Activated CD8-positive, alpha-beta T cell treated with anti-CD3 and anti-CD28 coated beads for 36 hours (primary cell): ENCODE measurements around the gene TNFRSF13B. TPM values are rescaled to one million over a fixed set of nuclear protein-coding genes. Genes with fewer than 3 reads are reported as not detected.

ENCODE experiments used
- ATAC-seq: fragments of 200-7000 bp; cut with Tn5 transposase; one replicate; pipeline ENCODE4 v1.10.0; 2021; ENCODE audit warnings: mild to moderate bottlenecking, moderate library complexity
- CTCF ChIA-PET: fragments of 350-600 bp; sonication (Branson Sonifier 250); formaldehyde crosslinking; loops from one replicate; lab custom pipeline; 2021; ENCODE audit warnings: antibody characterized with exemption; lab: Charles Lee
- POLR2A ChIA-PET: fragments of 350-600 bp; sonication (Branson Sonifier 250); formaldehyde crosslinking; loops from one replicate; lab custom pipeline; 2021; ENCODE audit warnings: antibody characterized with exemption; lab: Charles Lee
- DNase-seq: peaks from one replicate; pipeline ENCODE4 v3.0.0-alpha.2; 2020
- H3K27ac Mint-ChIP-seq: one replicate; pipeline ENCODE4 v1.8.0; 2021; ENCODE audit warnings: mild to moderate bottlenecking, mixed read lengths
- H3K27me3 Mint-ChIP-seq: one replicate; pipeline ENCODE4 v1.8.0; 2021; ENCODE audit warnings: mixed read lengths
- H3K36me3 Mint-ChIP-seq: one replicate; pipeline ENCODE4 v1.8.0; 2021; ENCODE audit warnings: low read depth, mixed read lengths
- H3K4me1 Mint-ChIP-seq: one replicate; pipeline ENCODE4 v1.8.0; 2021; ENCODE audit warnings: low read depth, mixed read lengths
- H3K4me3 Mint-ChIP-seq: one replicate; pipeline ENCODE4 v1.8.0; 2021; ENCODE audit warnings: mild to moderate bottlenecking, moderate library complexity, mixed read lengths
- H3K9me3 Mint-ChIP-seq: one replicate; pipeline ENCODE4 v1.8.0; 2021; ENCODE audit warnings: mixed read lengths
- CTCF ChIP-seq: fragments of 200-600 bp; IDR thresholded peaks from one replicate; pipeline ENCODE4 v1.8.0; 2022; ENCODE audit warnings: antibody characterized with exemption, mild to moderate bottlenecking
- intact Hi-C: fragments of 100-400 bp; cut with micrococcal nuclease; formaldehyde crosslinking; loops from one replicate; pipeline ENCODE4 v1.10.0; 2022
- total RNA-seq, 2 experiments: library from RNA; stranded (reverse); gene quantifications; one replicate each; pipeline ENCODE4 v1.2.3, GENCODE V29; 2021

The TNFRSF13B gene
- total RNA-seq, 2 experiments from 2014 or later, result not detected

GRCh38 chr17:16929757-16930520, 42.0 kb downstream of the TNFRSF13B start:
- DNase-seq (no peak), ATAC-seq (no peak)
- intact Hi-C loops, result loop anchor here (10.0 kb wide), 1 partner anchor 55 kb away; no protein-coding TSS in a partner anchor
- H3K4me1 Mint-ChIP-seq, result no peaks in the 10 kb centered on the region
- H3K9me3 Mint-ChIP-seq, result no peaks in the 10 kb centered on the region
- no peak overlapping the region for H3K27ac Mint-ChIP-seq
- no peaks in the 10 kb centered on the region for H3K27me3 Mint-ChIP-seq
- TF ChIP-seq CTCF, result no peak
- no peak overlapping the region for H3K4me3 Mint-ChIP-seq
- no peaks in the 10 kb centered on the region for H3K36me3 Mint-ChIP-seq
- ChIA-PET POLR2A (no interaction called here), CTCF (no interaction called here)

GRCh38 chr17:16929035-16929680, 42.8 kb downstream of the TNFRSF13B start:
- TF ChIP-seq CTCF, result no peak
- ChIA-PET POLR2A (interaction anchor here (0.6 kb wide), 1 partner anchor 285 kb away, joined by 3 read pairs; no protein-coding TSS in a partner anchor), CTCF (no interaction called here)
- intact Hi-C loops, result loop anchor here (10.0 kb wide), 1 partner anchor 56 kb away; no protein-coding TSS in a partner anchor
- no peak overlapping the region for H3K27ac Mint-ChIP-seq
- no peaks in the 10 kb centered on the region for H3K9me3 Mint-ChIP-seq
- DNase-seq (no peak), ATAC-seq (no peak)
- H3K4me3 Mint-ChIP-seq, result no peak overlapping the region
- H3K4me1 Mint-ChIP-seq, result no peaks in the 10 kb centered on the region
- no peaks in the 10 kb centered on the region for H3K36me3 Mint-ChIP-seq
- H3K27me3 Mint-ChIP-seq, result no peaks in the 10 kb centered on the region

- no peak for TF ChIP-seq CTCF
- CTCF ChIA-PET, result no interaction called here
- no peak overlapping the region for H3K27ac Mint-ChIP-seq
- no peaks in the 10 kb centered on the region for H3K27me3 Mint-ChIP-seq
- no peaks in the 10 kb centered on the region for H3K4me1 Mint-ChIP-seq
- H3K9me3 Mint-ChIP-seq, result no peaks in the 10 kb centered on the region
- DNase-seq (no peak), ATAC-seq (no peak)
- H3K36me3 Mint-ChIP-seq, result no peaks in the 10 kb centered on the region
- intact Hi-C loops, result loop anchor here (10.0 kb wide), 1 partner anchor 56 kb away; no protein-coding TSS in a partner anchor
- POLR2A ChIA-PET, result interaction anchor here (0.6 kb wide), 1 partner anchor 285 kb away, joined by 3 read pairs; no protein-coding TSS in a partner anchor
- no peak overlapping the region for H3K4me3 Mint-ChIP-seq
These were observed 43.4 kb downstream of the TNFRSF13B start for GRCh38 chr17:16928406-16929034.

DNA sequence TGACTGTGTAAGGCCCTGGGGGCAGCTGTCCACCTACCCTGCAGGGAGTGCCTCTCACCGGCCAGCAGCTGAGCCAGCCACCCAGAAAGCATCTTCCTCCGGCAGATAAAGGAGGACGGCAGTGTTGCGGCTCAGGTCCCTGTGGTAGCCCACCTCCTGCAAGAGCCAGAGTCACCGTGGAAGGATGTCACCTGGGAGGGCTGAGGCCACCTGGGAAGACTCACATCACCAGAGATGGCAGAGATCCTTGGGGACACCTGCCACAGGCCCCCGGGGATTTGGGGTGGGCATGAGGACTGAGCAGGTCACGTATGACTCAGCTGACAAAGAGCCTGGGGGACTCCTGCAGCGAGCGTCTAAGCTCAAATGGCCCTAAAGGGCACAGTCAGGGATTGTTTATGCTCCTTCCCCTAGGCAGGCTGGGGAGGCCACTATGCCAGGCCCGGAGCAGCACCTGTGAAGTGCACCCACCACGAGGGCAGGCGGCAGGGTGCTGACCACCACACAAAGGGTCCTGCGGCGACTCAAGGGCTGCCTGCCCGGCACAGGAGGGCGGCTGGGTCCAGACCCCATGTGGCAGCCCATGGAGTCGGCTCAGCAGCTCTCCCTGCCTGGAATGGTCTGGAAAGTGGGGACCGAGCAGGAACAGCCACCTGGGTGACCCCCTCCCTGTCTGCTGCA, 44.1 kb downstream of the TNFRSF13B start:
- Mint-ChIP-seq H3K9me3 (no peaks in the 10 kb centered on the region), H3K27me3 (no peaks in the 10 kb centered on the region), H3K36me3 (no peaks in the 10 kb centered on the region), H3K4me3 (no peak overlapping the region), H3K27ac (no peak overlapping the region), H3K4me1 (no peaks in the 10 kb centered on the region)
- no peak for ATAC-seq
- intact Hi-C loops, result loop anchor here (10.0 kb wide), 1 partner anchor 57 kb away; no protein-coding TSS in a partner anchor
- TF ChIP-seq CTCF, result no peak
- CTCF ChIA-PET, result no interaction called here
- no peak for DNase-seq
- POLR2A ChIA-PET, result no interaction called here
